GM21367 (cell line): ENCODE measurements around the gene SLC39A9.
"Not testable (repeated sequence)": the region's sequence is repeated elsewhere in the genome, so short reads cannot be mapped to it uniquely, and the experiment has no call there.

Source experiments
- ATAC-seq: cut with Tn5 transposase; IDR thresholded peaks from one replicate; pipeline ENCODE4 v1.9.1; 2021; ENCODE audit not compliant: unreplicated experiment

Gene SLC39A9

GRCh38 chr14:69368381-69368780, 30.1 kb upstream of the SLC39A9 start:
- ATAC-seq: no peak

GRCh38 chr14:69370061-69370460, 28.4 kb upstream of the SLC39A9 start:
- no peak for ATAC-seq

- ATAC-seq: no peak
These were observed 26.3 kb upstream of the SLC39A9 start for GRCh38 chr14:69372146-69372545.

GRCh38 chr14:69373104-69373503, 25.4 kb upstream of the SLC39A9 start:
- no peak for ATAC-seq

GRCh38 chr14:69374235-69374634, 24.3 kb upstream of the SLC39A9 start:
- ATAC-seq: no peak

GRCh38 chr14:69375182-69375581, 23.3 kb upstream of the SLC39A9 start:
- no peak for ATAC-seq

GRCh38 chr14:69375722-69376121, 22.8 kb upstream of the SLC39A9 start:
- ATAC-seq: no peak

GRCh38 chr14:69376439-69376838, 22.1 kb upstream of the SLC39A9 start:
- ATAC-seq: no peak

GRCh38 chr14:69378274-69378673, 20.2 kb upstream of the SLC39A9 start:
- no peak for ATAC-seq

- no peak for ATAC-seq
These were observed 11.2 kb upstream of the SLC39A9 start for GRCh38 chr14:69387311-69387710.

GRCh38 chr14:69391400-69391799, 7.1 kb upstream of the SLC39A9 start:
- ATAC-seq: not testable (repeated sequence)

GRCh38 chr14:69392481-69392880, 6.0 kb upstream of the SLC39A9 start:
- no peak for ATAC-seq

- no peak for ATAC-seq
These were observed 2.6 kb upstream of the SLC39A9 start for GRCh38 chr14:69395929-69396328.

GRCh38 chr14:69398818-69399210, 322 bp downstream of the SLC39A9 start:
- ATAC-seq: peak; percentile 9

GRCh38 chr14:69399750-69400149, 1.3 kb downstream of the SLC39A9 start:
- no peak for ATAC-seq

- no peak for ATAC-seq
These were observed 1.7 kb downstream of the SLC39A9 start for GRCh38 chr14:69400154-69400553.

- ATAC-seq: no peak
These were observed 3.3 kb downstream of the SLC39A9 start for GRCh38 chr14:69401841-69402240.

- ATAC-seq: no peak
These were observed 6.0 kb downstream of the SLC39A9 start for GRCh38 chr14:69404478-69404877.

GRCh38 chr14:69404883-69405282, 6.4 kb downstream of the SLC39A9 start:
- no peak for ATAC-seq

- no peak for ATAC-seq
These were observed 7.3 kb downstream of the SLC39A9 start for GRCh38 chr14:69405762-69406161.

- no peak for ATAC-seq
These were observed 10.0 kb downstream of the SLC39A9 start for GRCh38 chr14:69408331-69408960.

GRCh38 chr14:69413483-69413882, 15.0 kb downstream of the SLC39A9 start:
- no peak for ATAC-seq

GRCh38 chr14:69416087-69416486, 17.6 kb downstream of the SLC39A9 start:
- not testable (repeated sequence) for ATAC-seq
